SK-N-SH (cell line): Measurements from ENCODE around the gene PDZD2. TPM values are rescaled to one million over a fixed set of nuclear protein-coding genes. Genes with fewer than 3 reads are reported as not detected.
A peak's percentile ranks its signal among the peaks of the same experiment; 100 is the strongest.

Experiments used
- CTCF ChIA-PET: fragments of 300-600, 350-600 bp; formaldehyde crosslinking; extraction: SDS; loops from one replicate; lab custom pipeline; 2021; lab: Yijun Ruan, JAX
- POLR2A ChIA-PET: fragments of 350-600 bp; sonication (Branson Sonifier 250); formaldehyde crosslinking; extraction: SDS; loops from one replicate; lab custom pipeline; 2020; ENCODE audit warnings: antibody characterized with exemption, inconsistent platforms; lab: Yijun Ruan, JAX
- DNase-seq: peaks from one replicate; pipeline ENCODE4 v3.0.0; 2012
- H2AFZ ChIP-seq: fragments of 200-600 bp; sonication (generic); 2 replicates; pipeline ENCODE4 v1.8.1; 2016; ENCODE audit warnings: antibody characterized with exemption, mild to moderate bottlenecking, low read depth
- H3F3A ChIP-seq: fragments of 200-600 bp; sonication (generic); replicated peaks from 2 replicates; pipeline ENCODE3; 2016; ENCODE audit warnings: antibody characterized with exemption, mild to moderate bottlenecking; ENCODE audit not compliant: insufficient read depth
- H3K27ac ChIP-seq, 2 experiments: fragments of 200-500 bp in 1 of 2; fragments of 200-600 bp in 1 of 2; sonication (Bioruptor generic) in 1 of 2; sonication (generic), shearing (Covaris generic) in 1 of 2; 2 replicates each; pipeline versions ENCODE4 v1.5.1 to v1.6.1; 2014 to 2016; ENCODE audit warnings: low read depth in 2 of 2, inconsistent platforms in 1 of 2, low read length in 1 of 2, mild to moderate bottlenecking in 1 of 2, mixed read lengths in 1 of 2
- H3K27me3 ChIP-seq: fragments of 200-600 bp; sonication (generic), shearing (Covaris generic); 2 replicates; pipeline ENCODE4 v1.6.1; 2016; ENCODE audit warnings: mixed run types; ENCODE audit not compliant: insufficient read depth
- H3K36me3 ChIP-seq, 2 experiments: fragments of 200-500 bp in 1 of 2; fragments of 200-600 bp in 1 of 2; sonication (Bioruptor generic) in 1 of 2; sonication (generic) in 1 of 2; replicated peaks in 1 of 2; 2 replicates each; pipeline versions ENCODE3 to v1.5.1; 2014 to 2016; ENCODE audit warnings: low read length in 1 of 2, mild to moderate bottlenecking in 1 of 2; ENCODE audit not compliant: insufficient read depth in 2 of 2, control insufficient read depth in 1 of 2
- H3K4me1 ChIP-seq, 2 experiments: fragments of 200-500 bp in 1 of 2; fragments of 200-600 bp in 1 of 2; sonication (Bioruptor generic) in 1 of 2; sonication (generic), shearing (Covaris generic) in 1 of 2; 2 replicates each; pipeline versions ENCODE4 v1.5.1 to v1.6.1; 2014 to 2016; ENCODE audit warnings: low read depth in 1 of 2, low read length in 1 of 2, mixed run types in 1 of 2; ENCODE audit not compliant: insufficient read depth in 2 of 2, control insufficient read depth in 1 of 2
- H3K4me2 ChIP-seq: fragments of 200-600 bp; sonication (generic), shearing (Covaris generic); 2 replicates; pipeline ENCODE4 v1.6.1; 2017; ENCODE audit warnings: mixed run types
- H3K4me3 ChIP-seq, 2 experiments: fragments of 200-500 bp in 1 of 2; fragments of 200-600 bp in 1 of 2; sonication (Bioruptor generic) in 1 of 2; sonication (generic), shearing (Covaris generic) in 1 of 2; 2 replicates each; pipeline versions ENCODE4 v1.5.1 to v1.8.1; 2014 to 2016; ENCODE audit warnings: low read depth in 2 of 2, inconsistent platforms in 1 of 2, low read length in 1 of 2, mild to moderate bottlenecking in 1 of 2, mixed read lengths in 1 of 2, moderate library complexity in 1 of 2
- H3K79me2 ChIP-seq: fragments of 200-600 bp; sonication (generic); 2 replicates; pipeline ENCODE4 v1.8.1; 2017; ENCODE audit warnings: mild to moderate bottlenecking; ENCODE audit not compliant: insufficient read depth
- H3K9ac ChIP-seq: fragments of 200-600 bp; sonication (generic); 2 replicates; pipeline ENCODE4 v1.6.1; 2017; ENCODE audit warnings: mixed run types
- H3K9me2 ChIP-seq: fragments of 200-600 bp; sonication (generic); 2 replicates; pipeline ENCODE4 v1.6.1; 2017; ENCODE audit warnings: mixed run types
- H3K9me3 ChIP-seq: fragments of 200-600 bp; sonication (generic); 2 replicates; pipeline ENCODE4 v1.6.1; 2017; ENCODE audit warnings: mixed run types, mild to moderate bottlenecking, moderate library complexity
- H4K20me1 ChIP-seq: fragments of 200-600 bp; sonication (generic); 2 replicates; pipeline ENCODE4 v1.6.1; 2017; ENCODE audit warnings: mild to moderate bottlenecking, mixed run types; ENCODE audit not compliant: insufficient read depth
- CHD2 ChIP-seq: fragments of 150-350 bp; IDR thresholded peaks from 2 replicates; pipeline ENCODE4 v1.6.1; 2018; ENCODE audit warnings: low read length; ENCODE audit not compliant: partially characterized antibody
- ELF1 ChIP-seq: IDR thresholded peaks from 2 replicates; pipeline ENCODE4 v1.4.0; 2012
- EP300 ChIP-seq, 2 experiments: IDR thresholded peaks; 2 replicates each; pipeline versions ENCODE4 v1.4.0 to v1.6.1; 2012; ENCODE audit warnings: borderline replicate concordance in 1 of 2, low read depth in 1 of 2, low read length in 1 of 2
- FOSL2 ChIP-seq: IDR thresholded peaks from 2 replicates; pipeline ENCODE4 v1.4.0; 2012; ENCODE audit warnings: low read depth, mild to moderate bottlenecking, moderate library complexity, borderline replicate concordance
- FOXJ3 ChIP-seq: sonication (generic); formaldehyde crosslinking; IDR thresholded peaks from 2 replicates; pipeline ENCODE4 v1.5.1; 2020; ENCODE audit warnings: mild to moderate bottlenecking, missing genetic modification reagents
- FOXM1 ChIP-seq: IDR thresholded peaks from 2 replicates; pipeline ENCODE4 v1.4.0; 2012; ENCODE audit warnings: low read depth, mild to moderate bottlenecking
- JUND ChIP-seq: IDR thresholded peaks from 2 replicates; pipeline ENCODE4 v1.4.0; 2012
- NRF1 ChIP-seq: IDR thresholded peaks from 2 replicates; pipeline ENCODE4 v1.6.1; 2012; ENCODE audit warnings: low read depth, mild to moderate bottlenecking, low read length
- RAD21 ChIP-seq: IDR thresholded peaks from 2 replicates; pipeline ENCODE4 v1.6.1; 2012; ENCODE audit warnings: mild to moderate bottlenecking, low read length
- RXRA ChIP-seq: IDR thresholded peaks from 2 replicates; pipeline ENCODE4 v1.4.0; 2012; ENCODE audit warnings: low read depth, mild to moderate bottlenecking, borderline replicate concordance
- SMC3 ChIP-seq: IDR thresholded peaks from 2 replicates; pipeline ENCODE4 v1.6.1; 2012; ENCODE audit warnings: low read depth, low read length, improper control_type of control experiment
- TCF12 ChIP-seq: IDR thresholded peaks from 2 replicates; pipeline ENCODE4 v1.4.0; 2012
- WGBS: methylation state at CpG from one replicate; pipeline ENCODE4 v1.1.6; 2017; ENCODE audit warnings: low lambda C conversion rate; 5-methylcytosine and 5-hydroxymethylcytosine counted together
- polyA plus RNA-seq, 3 experiments: library from polyadenylated mRNA; depleted of rRNA; stranded (reverse); fragments of >200 nt; gene quantifications; 2 replicates each; pipeline ENCODE4 v1.2.3, GENCODE V29; 2012
- TF ChIP-seq, protein P1 (sequence below): IDR thresholded peaks from 2 replicates; pipeline ENCODE4 v1.4.0; 2012; ENCODE audit warnings: low read depth, borderline replicate concordance
- TF ChIP-seq, protein P2 (sequence below): fragments of 150-350 bp; IDR thresholded peaks from 2 replicates; pipeline ENCODE4 v1.6.1; 2017; ENCODE audit warnings: antibody characterized with exemption, low read length, low read depth, borderline replicate concordance
- TF ChIP-seq, protein P3 (sequence below): IDR thresholded peaks from 2 replicates; pipeline ENCODE4 v1.4.0; 2012; ENCODE audit warnings: low read depth, borderline replicate concordance
- TF ChIP-seq, protein P4 (sequence below): IDR thresholded peaks from 2 replicates; pipeline ENCODE4; 2012

Gene PDZD2
- polyA plus RNA-seq, 1 of the 3 experiments (the other 2 are of a cell fraction) = 0.13 TPM

DNA sequence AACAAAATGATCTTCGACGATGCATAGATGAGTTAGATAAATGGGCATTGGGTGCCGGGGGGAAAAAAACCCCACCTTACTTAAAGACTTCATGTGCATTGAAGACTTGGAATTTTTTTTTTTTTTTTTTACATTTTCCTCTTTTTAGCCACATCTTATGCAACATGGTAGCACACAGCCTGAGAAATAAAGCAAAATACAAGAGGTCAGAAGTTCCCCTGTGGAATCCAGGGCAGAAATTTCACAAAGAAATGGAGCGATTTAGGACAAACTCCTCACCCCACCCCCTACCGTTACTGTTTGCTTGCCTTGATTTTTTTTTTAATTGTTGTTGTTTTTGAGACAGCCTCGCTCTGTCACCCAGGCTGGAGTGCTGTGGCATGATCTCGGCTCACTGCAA is 382.0 kb downstream of the PDZD2 start:
- Histone ChIP-seq H3K4me1 (peaks cover 0 to 6% of the 10 kb centered on the region in 2 experiments; a peak in 1 of 4 replicates), H3K4me3 (0 out of 4 replicates have a peak overlapping the region, but pooled peaks of 1 of the 2 experiments have one; percentile 6), H3K9me3 (no peaks in the 10 kb centered on the region), H3K27me3 (no peaks in the 10 kb centered on the region; the same call in 1 of the 2 replicates), H3K4me2 (no peak overlapping the region), H3K9me2 (no peaks in the 10 kb centered on the region), H3K79me2 (no peaks in the 10 kb centered on the region), H3F3A (no peaks in the 10 kb centered on the region)
- ChIA-PET CTCF (interaction anchor here (0.6 to 1.0 kb wide), 2 partner anchors 72 to 196 kb away, joined by 3 to 4 read pairs; no protein-coding TSS in a partner anchor), POLR2A (no interaction called here)
- 75% methylated on average over 7 of the region's 7 CpGs for WGBS
- no peak for DNase-seq
- TF ChIP-seq, protein P1, sequence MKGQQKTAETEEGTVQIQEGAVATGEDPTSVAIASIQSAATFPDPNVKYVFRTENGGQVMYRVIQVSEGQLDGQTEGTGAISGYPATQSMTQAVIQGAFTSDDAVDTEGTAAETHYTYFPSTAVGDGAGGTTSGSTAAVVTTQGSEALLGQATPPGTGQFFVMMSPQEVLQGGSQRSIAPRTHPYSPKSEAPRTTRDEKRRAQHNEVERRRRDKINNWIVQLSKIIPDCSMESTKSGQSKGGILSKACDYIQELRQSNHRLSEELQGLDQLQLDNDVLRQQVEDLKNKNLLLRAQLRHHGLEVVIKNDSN = no peak
- TF ChIP-seq RAD21 = no peak
- no peak for TF ChIP-seq FOXJ3 (CRISPR knock-in tag)
- no peak for TF ChIP-seq NRF1
- TF ChIP-seq, protein P2, sequence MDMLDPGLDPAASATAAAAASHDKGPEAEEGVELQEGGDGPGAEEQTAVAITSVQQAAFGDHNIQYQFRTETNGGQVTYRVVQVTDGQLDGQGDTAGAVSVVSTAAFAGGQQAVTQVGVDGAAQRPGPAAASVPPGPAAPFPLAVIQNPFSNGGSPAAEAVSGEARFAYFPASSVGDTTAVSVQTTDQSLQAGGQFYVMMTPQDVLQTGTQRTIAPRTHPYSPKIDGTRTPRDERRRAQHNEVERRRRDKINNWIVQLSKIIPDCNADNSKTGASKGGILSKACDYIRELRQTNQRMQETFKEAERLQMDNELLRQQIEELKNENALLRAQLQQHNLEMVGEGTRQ = no peak
- no peak for TF ChIP-seq ELF1
- TF ChIP-seq, protein P3, sequence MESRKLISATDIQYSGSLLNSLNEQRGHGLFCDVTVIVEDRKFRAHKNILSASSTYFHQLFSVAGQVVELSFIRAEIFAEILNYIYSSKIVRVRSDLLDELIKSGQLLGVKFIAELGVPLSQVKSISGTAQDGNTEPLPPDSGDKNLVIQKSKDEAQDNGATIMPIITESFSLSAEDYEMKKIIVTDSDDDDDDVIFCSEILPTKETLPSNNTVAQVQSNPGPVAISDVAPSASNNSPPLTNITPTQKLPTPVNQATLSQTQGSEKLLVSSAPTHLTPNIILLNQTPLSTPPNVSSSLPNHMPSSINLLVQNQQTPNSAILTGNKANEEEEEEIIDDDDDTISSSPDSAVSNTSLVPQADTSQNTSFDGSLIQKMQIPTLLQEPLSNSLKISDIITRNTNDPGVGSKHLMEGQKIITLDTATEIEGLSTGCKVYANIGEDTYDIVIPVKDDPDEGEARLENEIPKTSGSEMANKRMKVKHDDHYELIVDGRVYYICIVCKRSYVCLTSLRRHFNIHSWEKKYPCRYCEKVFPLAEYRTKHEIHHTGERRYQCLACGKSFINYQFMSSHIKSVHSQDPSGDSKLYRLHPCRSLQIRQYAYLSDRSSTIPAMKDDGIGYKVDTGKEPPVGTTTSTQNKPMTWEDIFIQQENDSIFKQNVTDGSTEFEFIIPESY = no peak
- TF ChIP-seq JUND = no peak
- TF ChIP-seq FOXM1 = no peak
- no peak for TF ChIP-seq TCF12
- TF ChIP-seq FOSL2 = no peak
- TF ChIP-seq CHD2 = no peak
- TF ChIP-seq RXRA = no peak
- no peak for TF ChIP-seq EP300 (IDR thresholded peaks at IDR 0.05; ENCODE audit: borderline replicate concordance in 1 of 2, low read depth in 1 of 2, low read length in 1 of 2)
- TF ChIP-seq, protein P4, sequence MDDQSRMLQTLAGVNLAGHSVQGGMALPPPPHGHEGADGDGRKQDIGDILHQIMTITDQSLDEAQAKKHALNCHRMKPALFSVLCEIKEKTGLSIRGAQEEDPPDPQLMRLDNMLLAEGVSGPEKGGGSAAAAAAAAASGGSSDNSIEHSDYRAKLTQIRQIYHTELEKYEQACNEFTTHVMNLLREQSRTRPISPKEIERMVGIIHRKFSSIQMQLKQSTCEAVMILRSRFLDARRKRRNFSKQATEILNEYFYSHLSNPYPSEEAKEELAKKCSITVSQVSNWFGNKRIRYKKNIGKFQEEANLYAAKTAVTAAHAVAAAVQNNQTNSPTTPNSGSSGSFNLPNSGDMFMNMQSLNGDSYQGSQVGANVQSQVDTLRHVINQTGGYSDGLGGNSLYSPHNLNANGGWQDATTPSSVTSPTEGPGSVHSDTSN = no peak
- no peak for TF ChIP-seq SMC3
- TF ChIP-seq, all 33 proteins: peak for 0
- Histone ChIP-seq H3K9ac (no peak overlapping the region), H4K20me1 (no peaks in the 10 kb centered on the region), H2AFZ (no peak overlapping the region), H3K36me3 (no peaks in the 10 kb centered on the region), H3K27ac (no peak overlapping the region)
